Keratinocyte (primary cell): ENCODE results near the gene CHPT1.

Experiments used
- CTCF ChIP-seq, 3 experiments: IDR thresholded peaks in 1 of 3; conservative IDR thresholded peaks in 1 of 3; optimal IDR thresholded peaks in 1 of 3; 2 replicates in 2 of 3; 3 replicates in 1 of 3; pipeline versions ENCODE3 to v1.5.1; 2011; ENCODE audit warnings: low read length in 3 of 3, mild to moderate bottlenecking in 3 of 3, moderate library complexity in 2 of 3, control low read depth in 1 of 3, inconsistent platforms in 1 of 3; ENCODE audit not compliant: insufficient read depth in 2 of 3; ENCODE audit errors: extremely low read depth in 1 of 3
- EZH2 ChIP-seq: IDR thresholded peaks from one replicate; pipeline ENCODE4 v1.6.1; 2012; ENCODE audit warnings: inconsistent platforms, mild to moderate bottlenecking, low read length, moderate library complexity

- TF ChIP-seq EZH2 (no peak), CTCF (optimal IDR thresholded peaks at IDR 0.05 in 1 of 3, IDR thresholded peaks at IDR 0.05 in 1 of 3, conservative IDR thresholded peaks at IDR 0.05 in 1 of 3; ENCODE audit: extremely low read depth in 1 of 3, insufficient read depth in 2 of 3, low read length in 3 of 3) (no peak)
Measured at GRCh38 chr12:101678081-101678480, 19.4 kb upstream of the CHPT1 start.
